WTC11 (cell line): ENCODE results near the gene TNPO3.

Experiments used
- ATF6 ChIP-seq: sonication (generic); formaldehyde crosslinking; IDR thresholded peaks from 2 replicates; pipeline ENCODE4 v1.8.1; 2023; ENCODE audit warnings: mild to moderate bottlenecking, missing genetic modification reagents
- CDX4 ChIP-seq: fragments of 250-450 bp; sonication (Bioruptor Pico); IDR thresholded peaks from 2 replicates; pipeline ENCODE4 v1.9.0; 2021; ENCODE audit warnings: moderate library complexity, mild to moderate bottlenecking, inconsistent platforms, borderline replicate concordance
- CTCF ChIP-seq: fragments of 200-600 bp; IDR thresholded peaks from 2 replicates; pipeline ENCODE4 v1.8.0; 2022; ENCODE audit warnings: antibody characterized with exemption
- IRF2 ChIP-seq: sonication (generic); formaldehyde crosslinking; IDR thresholded peaks from 2 replicates; pipeline ENCODE4 v1.8.0; 2022; ENCODE audit warnings: low read depth, missing genetic modification reagents, borderline replicate concordance
- KAT7 ChIP-seq: sonication (generic); formaldehyde crosslinking; IDR thresholded peaks from 2 replicates; pipeline ENCODE4 v1.8.1; 2023; ENCODE audit warnings: missing genetic modification reagents, mild to moderate bottlenecking, borderline replicate concordance
- SP1 ChIP-seq: sonication (generic); formaldehyde crosslinking; conservative IDR thresholded peaks from 2 replicates; pipeline ENCODE4 v1.8.1; 2022; ENCODE audit warnings: missing genetic modification reagents
- TEAD4 ChIP-seq: sonication (generic); formaldehyde crosslinking; IDR thresholded peaks from 2 replicates; pipeline ENCODE4 v1.8.0; 2022; ENCODE audit warnings: mild to moderate bottlenecking, missing genetic modification reagents
- ZNF138 ChIP-seq: sonication (generic); formaldehyde crosslinking; conservative IDR thresholded peaks from 2 replicates; pipeline ENCODE4 v1.8.1; 2022; ENCODE audit warnings: mild to moderate bottlenecking, moderate library complexity, missing genetic modification reagents
- ZNF671 ChIP-seq: fragments of 250-450 bp; sonication (Bioruptor Pico); IDR thresholded peaks from 2 replicates; pipeline ENCODE4 v1.8.0; 2021; ENCODE audit warnings: mild to moderate bottlenecking

- TF ChIP-seq TEAD4 (CRISPR knock-in tag) (no peak), SP1 (CRISPR knock-in tag) (no peak), CTCF (no peak), CDX4 (no peak), IRF2 (CRISPR knock-in tag) (no peak), ZNF138 (CRISPR knock-in tag) (no peak), KAT7 (CRISPR knock-in tag) (no peak), ZNF671 (CRISPR knock-in tag) (no peak), ATF6 (CRISPR knock-in tag) (no peak)
Observed at GRCh38 chr7:129006636-129007414, 48.1 kb downstream of the TNPO3 start.
